ENCODE results near the gene PYGO1. TPM values are rescaled to one million over a fixed set of nuclear protein-coding genes. Genes with fewer than 3 reads are reported as not detected.

PYGO1 gene
- total RNA-seq, 1 experiment from 2014 or later, result 0.83 TPM

DNA sequence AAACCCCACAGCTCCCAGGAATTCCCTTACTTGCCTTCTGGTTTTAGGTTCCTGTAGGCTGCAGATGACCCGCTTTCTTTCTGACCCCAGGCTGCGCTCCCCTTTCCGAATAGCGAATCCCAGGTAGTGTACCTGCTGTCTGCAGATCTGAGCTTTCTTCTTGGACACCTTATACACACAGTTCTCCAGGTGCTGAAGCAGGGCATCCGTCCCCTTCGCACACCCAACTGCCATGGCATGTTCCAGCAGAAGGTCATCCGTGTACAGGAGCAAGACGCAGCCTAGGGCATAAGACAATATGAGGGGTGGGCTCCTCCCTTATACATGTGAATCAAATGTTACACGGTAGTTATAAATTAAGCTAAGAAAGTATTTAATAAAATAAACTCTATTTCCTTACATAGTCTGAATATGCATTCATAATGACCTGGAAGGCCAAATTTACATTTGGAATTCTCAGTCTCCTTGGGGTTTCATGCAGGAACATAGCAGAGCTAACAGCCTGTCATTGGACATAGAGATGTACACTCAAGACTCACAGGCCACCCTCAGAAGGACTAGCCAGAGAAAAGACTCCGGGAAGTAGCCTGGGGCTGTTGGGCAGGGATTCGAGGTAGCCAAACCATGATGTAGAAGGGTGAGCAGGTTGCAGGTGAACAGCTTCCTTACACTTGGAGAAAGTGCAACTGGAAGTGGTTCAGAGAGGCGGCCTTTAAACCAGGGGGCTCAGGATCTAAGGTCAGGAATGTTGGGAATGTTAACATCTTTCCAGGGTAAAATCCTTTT lies 72.0 kb downstream of the PYGO1 start:
- Histone ChIP-seq H2BK12ac (ENCODE audit: insufficient read length, low read depth, low read length) (no peak overlapping the region), H2AK5ac (ENCODE audit: insufficient read length, low read length) (no peak overlapping the region), H3K27ac (ENCODE audit: insufficient read length, low read depth, low read length) (no peak overlapping the region), H2BK120ac (ENCODE audit: low read depth, low read length, poor library complexity, severe bottlenecking) (no peak overlapping the region), H4K5ac (ENCODE audit: insufficient read length, low read depth, low read length) (no peak overlapping the region), H3K23me2 (ENCODE audit: insufficient read length, low read depth, low read length, poor library complexity, severe bottlenecking) (no peaks in the 10 kb centered on the region), H2AFZ (ENCODE audit: low read length) (no peak overlapping the region), H3K9ac (ENCODE audit: extremely low read depth, insufficient read length, low read length) (no peak overlapping the region), H3K56ac (ENCODE audit: insufficient read length, low read depth, low read length) (no peak overlapping the region), H3K79me1 (ENCODE audit: insufficient read depth, low read depth, low read length, poor library complexity, severe bottlenecking) (no peaks in the 10 kb centered on the region), H3K4me2 (ENCODE audit: insufficient read depth, insufficient read length, low read length) (no peak overlapping the region), H3K9me3 (ENCODE audit: control insufficient read depth, low read depth, low read length) (no peaks in the 10 kb centered on the region), H4K20me1 (ENCODE audit: control insufficient read depth, insufficient read depth, insufficient read length) (no peaks in the 10 kb centered on the region), H3K14ac (ENCODE audit: insufficient read depth, low read length) (no peak overlapping the region), H3K79me2 (ENCODE audit: insufficient read depth, low read length) (no peaks in the 10 kb centered on the region), H3K4ac (ENCODE audit: low read depth, low read length) (no peak overlapping the region), H3K23ac (ENCODE audit: insufficient read length, low read depth, low read length) (no peak overlapping the region), H3K27me3 (ENCODE audit: insufficient read depth, low read length) (no peaks in the 10 kb centered on the region), H2BK15ac (ENCODE audit: low read depth, low read length) (no peak overlapping the region), H3T11ph (ENCODE audit: low read length) (no peak overlapping the region), H3K18ac (ENCODE audit: insufficient read length, low read depth, low read length) (no peak overlapping the region), H2BK5ac (ENCODE audit: insufficient read length, low read length) (no peak overlapping the region), H3K4me1 (ENCODE audit: insufficient read depth, low read length) (no peaks in the 10 kb centered on the region; the same call in 1 of the 2 replicates), H2BK20ac (ENCODE audit: low read depth, low read length, poor library complexity, severe bottlenecking) (no peak overlapping the region), H4K91ac (ENCODE audit: insufficient read length, low read depth, low read length) (no peak overlapping the region), H4K8ac (replicated peaks; ENCODE audit: insufficient read length, low read depth, low read length) (no peak overlapping the region)
- WGBS (ENCODE audit: extremely low coverage, insufficient read length, low lambda C conversion rate), result no CpG with 5 or more reads among the region's 12 CpGs
- Mint-ChIP-seq H3K9me3 (no peaks in the 10 kb centered on the region), H3K4me3 (no peak overlapping the region), H3K36me3 (ENCODE audit: insufficient read depth in 1 of 3, low read depth in 3 of 3) (no peaks in the 10 kb centered on the region), H3K27me3 (ENCODE audit: low read depth) (peaks cover 4% of the 10 kb centered on the region), H3K4me1 (peaks cover 2 to 8% of the 10 kb centered on the region in 2 experiments; a peak in 2 of 4 replicates), H3K27ac (no peak overlapping the region)
- no peak for DNase-seq
- no peak for TF ChIP-seq CTCF (conservative IDR thresholded peaks at IDR 0.05)
